Neural progenitor cell (in vitro differentiated cells): ENCODE data around the gene APBB2.

ENCODE experiments used
- CTCF ChIP-seq: fragments of 200-600 bp; sonication (generic); IDR thresholded peaks from 2 replicates; pipeline ENCODE4 v1.5.1; 2017; ENCODE audit warnings: antibody characterized with exemption, mild to moderate bottlenecking
- EZH2 ChIP-seq: fragments of 200-600 bp; sonication (generic); IDR thresholded peaks from 2 replicates; pipeline ENCODE4 v1.6.1; 2017; ENCODE audit warnings: antibody characterized with exemption, mild to moderate bottlenecking, moderate library complexity
- EZH2phosphoT487 ChIP-seq: fragments of 200-600 bp; sonication (generic); IDR thresholded peaks from 2 replicates; pipeline ENCODE4 v1.6.1; 2017; ENCODE audit warnings: antibody characterized with exemption

GRCh38 chr4:41158274-41158673 lies 56.1 kb downstream of the APBB2 start:
- no peak for TF ChIP-seq CTCF
- no peak for TF ChIP-seq EZH2phosphoT487
- no peak for TF ChIP-seq EZH2
